GM08714 (cell line): ENCODE results near the gene UBA52.

Experiments
- H3K4me3 ChIP-seq: fragments of 200-500 bp; sonication (Bioruptor generic); 2 replicates; pipeline ENCODE4 v1.5.1; 2014; ENCODE audit warnings: mild to moderate bottlenecking, low read length, inconsistent platforms
- ZNF274 ChIP-seq: IDR thresholded peaks from 2 replicates; pipeline ENCODE4 v1.6.1; 2012; ENCODE audit warnings: mild to moderate bottlenecking, low read depth, low read length

UBA52 gene

DNA sequence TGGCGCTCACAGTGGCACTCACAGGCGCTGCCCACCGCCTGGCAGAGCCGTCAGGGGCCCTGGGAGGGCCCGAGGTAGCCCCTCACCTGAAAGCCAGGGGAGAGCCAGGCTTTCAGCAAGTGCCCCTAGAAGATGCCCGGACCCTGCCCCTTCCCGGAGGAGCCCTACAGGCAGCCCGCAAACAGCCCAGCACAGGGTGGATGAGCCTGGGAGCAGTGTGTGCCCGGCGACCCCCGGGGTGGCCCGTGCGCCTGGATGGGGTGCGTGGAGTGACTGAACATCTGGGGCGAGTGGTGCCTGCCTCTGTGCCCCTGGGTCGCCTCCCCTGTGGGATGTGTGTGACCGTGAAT, 33.5 kb downstream of the UBA52 start:
- no peak overlapping the region for H3K4me3 ChIP-seq
- no peak for TF ChIP-seq ZNF274

DNA sequence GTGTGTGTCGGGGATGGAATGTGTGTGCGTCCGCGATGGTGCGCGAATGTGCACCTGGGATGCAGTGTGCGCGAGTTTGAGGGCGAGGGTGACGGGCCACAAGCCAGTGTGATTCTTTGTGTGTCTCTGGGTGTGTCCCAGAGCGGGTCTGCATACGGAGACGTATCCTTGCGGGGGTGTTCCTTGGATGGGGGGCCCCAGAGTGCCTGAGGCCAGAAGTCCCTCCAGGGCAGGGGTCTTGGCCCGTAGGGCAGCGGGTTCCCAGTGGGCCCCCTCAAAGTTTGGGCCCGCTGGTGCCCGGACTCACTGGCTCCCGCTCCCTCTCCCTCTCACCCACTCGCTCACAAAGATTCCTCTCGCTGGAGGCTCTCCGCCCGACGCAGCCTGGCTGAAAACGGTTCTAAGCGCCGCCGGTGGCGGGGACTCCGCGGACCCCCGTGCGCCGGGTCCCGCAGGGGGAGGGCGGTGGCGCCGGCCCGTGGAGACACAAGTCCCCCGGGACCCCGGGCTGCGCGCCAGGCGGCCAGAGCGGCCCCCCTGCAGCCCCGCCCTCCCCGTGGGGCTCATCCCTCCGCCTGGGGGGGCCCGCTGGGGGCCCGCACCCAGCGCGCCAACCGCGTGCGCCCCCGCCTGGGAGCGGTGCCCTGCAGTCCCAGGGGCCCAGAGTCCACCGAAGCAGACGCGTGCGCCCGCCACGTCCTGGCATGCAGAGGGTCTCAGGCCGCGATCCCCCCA, 34.1 kb downstream of the UBA52 start:
- no peak overlapping the region for H3K4me3 ChIP-seq
- no peak for TF ChIP-seq ZNF274

DNA sequence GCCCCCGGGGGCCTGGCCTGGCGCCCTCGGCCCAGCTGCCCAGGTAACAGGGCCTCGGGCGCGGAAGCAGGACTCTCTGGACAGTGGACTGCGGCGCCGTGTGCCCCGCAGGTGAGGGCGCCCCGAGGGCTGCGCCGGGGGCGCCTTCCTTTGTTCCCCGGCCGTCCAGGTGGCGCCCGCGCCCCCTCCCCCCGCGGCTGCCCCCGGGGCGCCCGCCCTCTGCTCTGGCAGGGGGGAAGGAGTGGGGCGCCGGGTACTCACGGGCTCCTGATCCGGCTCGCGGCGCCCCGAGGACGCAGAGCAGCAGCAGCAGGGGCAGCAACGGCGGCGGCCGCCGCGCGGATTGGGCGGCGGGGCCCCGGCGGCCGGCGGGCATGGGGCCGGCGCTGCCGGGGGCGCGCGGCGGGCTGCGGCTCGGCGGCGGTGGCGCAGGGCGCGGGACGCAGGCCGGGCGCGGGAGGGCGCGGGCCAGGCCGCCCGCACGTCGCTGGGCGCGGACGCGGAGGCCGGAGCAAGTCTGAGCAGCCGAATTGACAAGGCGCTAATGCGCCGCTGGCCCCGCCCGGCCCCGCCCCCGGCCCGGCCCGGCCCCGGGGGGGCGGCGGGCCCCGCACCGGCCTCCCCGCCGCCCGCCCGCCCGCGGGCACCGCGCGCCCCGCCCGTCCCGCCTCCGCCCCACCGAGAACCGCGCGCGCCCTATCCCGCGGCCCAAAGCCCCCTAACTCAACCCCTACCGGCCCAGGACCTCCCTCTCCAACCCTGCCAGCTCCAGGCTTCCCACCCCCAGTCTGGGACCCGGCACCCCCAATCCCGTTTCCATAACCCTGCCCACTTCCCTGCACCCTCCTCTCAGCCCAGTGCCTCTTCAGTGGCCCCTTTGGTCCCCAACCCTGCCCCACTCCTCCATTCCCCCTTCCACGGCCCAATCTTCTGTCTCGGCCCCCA, 34.9 kb downstream of the UBA52 start, which contains the start of gene CRLF1:
CRLF1 (minus strand) TSS at position 519 of the 945 bp plus-strand sequence; CDS start at position 376, 143 bp downstream.
- no peak within 1 kb of the TSS for H3K4me3 ChIP-seq
- TF ChIP-seq ZNF274: no peak

DNA sequence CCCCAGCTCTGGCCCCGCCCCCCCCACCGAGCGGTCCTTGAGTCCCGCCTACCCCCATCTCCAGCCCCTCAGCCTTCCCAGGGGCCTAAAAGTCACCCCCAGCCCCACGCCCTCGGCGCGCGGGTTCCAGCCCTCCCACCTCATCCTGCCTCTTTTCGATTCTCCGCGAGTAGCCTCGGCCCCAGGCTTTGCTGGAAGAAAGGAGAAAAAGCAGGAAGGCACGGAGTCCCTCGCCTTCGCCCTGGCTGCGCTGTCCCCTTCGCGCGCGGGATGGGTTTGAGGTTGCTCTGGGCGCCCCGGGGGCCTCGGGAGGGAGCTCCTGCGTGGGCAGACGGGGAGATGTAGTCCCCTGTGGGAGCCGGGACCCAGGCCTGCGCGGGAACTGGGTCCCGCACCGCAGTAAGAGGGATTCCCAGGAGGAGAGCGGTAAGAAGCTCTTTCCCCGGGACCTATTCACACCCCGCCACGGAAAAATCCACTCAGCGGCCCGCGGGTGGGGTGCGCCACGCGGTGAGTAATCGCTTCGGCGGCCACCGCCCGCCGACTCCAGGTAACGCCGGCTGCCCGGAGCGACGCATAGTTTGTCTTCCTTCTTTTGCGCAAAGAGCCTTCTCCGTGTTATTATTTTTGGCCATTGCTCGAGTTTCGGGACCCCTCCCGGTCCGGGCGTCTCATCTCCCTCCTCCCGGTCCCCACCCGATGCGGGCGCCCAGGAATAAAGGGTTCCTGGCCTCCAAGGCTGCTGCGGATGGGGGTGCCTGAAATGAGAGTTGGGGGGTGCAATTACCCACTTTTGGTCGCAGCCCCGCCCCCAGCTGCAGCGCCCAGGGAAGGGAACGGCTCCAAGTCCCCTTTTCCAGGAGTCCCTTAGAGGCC, 35.8 kb downstream of the UBA52 start:
- H3K4me3 ChIP-seq: no peak overlapping the region
- TF ChIP-seq ZNF274: no peak

DNA sequence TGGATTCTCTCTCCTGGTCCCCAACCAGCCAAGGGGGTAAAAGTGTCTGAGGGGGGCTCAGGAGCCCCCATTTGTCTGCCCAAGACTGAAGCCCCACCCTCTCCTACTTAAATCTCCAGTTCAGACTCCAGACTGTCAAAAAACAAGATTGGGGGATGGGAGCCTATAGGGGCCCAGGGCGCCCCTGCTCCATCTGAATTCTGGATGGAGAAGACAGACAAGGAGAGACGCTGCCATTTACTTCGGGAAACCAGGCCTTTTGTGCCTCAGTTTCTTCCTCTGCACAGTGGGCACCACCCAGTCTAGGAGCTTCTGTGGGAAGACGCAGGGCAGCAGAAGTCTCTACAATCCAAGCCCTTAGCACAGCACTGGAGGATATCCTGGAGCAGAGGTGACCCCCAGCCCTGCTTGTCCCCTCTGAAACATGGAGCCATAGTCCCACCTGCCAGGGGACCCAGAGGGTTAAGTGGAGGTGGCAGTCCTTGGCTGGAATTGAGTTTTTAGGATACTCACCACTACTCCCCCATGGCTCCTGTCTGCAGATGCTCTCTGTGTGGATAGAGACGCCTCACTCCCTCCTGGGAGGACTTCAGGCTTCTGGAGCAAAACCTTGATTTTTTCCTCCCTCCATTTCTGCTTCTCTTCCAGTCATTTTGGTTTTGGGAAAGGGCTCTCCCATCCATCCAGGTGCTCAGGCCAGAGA, 36.6 kb downstream of the UBA52 start:
- no peak overlapping the region for H3K4me3 ChIP-seq
- no peak for TF ChIP-seq ZNF274

DNA sequence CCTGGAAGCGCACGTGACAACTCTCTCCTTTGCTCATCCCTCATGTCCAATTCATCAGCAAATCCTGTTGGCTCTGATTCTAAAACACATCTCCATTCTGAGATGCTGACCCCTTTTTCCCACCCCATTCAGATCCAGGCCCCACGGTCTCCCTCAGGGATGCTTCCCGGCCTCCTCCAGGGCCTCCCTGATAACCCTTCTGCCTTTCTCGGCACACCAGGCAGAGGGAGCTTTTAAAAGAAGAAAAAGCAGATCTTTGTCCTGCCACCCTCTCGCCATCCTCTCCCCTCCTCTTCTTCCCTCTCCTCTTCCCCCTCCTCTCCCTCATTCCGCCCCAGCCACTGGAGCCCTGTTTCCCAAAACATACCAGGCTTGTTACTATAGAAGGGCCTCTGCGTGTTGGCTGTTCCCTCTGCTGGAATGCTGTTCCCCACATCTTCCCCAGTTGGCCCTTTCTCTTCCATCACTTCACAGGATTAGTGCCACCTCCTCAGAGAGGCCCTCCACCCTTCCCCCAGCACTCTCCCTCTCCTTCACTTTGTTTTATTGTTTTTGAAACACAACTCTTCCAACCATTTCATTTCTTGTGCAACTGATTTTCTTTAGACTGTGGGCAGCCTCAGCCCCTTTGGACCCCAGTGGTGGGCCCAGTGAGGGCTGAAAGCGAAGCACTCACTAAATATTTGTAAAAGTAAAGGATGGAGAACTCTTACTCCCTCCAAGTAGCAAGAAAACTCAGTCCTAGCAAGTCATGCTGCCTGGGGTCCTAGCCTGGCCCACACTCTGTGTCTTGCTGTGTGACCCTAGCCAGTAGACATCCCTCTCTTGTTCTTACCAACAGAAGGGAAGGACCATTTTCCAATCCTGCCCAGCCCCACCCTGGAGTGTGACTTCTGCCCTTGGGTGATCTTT, 37.4 kb downstream of the UBA52 start:
- H3K4me3 ChIP-seq: no peak overlapping the region

DNA sequence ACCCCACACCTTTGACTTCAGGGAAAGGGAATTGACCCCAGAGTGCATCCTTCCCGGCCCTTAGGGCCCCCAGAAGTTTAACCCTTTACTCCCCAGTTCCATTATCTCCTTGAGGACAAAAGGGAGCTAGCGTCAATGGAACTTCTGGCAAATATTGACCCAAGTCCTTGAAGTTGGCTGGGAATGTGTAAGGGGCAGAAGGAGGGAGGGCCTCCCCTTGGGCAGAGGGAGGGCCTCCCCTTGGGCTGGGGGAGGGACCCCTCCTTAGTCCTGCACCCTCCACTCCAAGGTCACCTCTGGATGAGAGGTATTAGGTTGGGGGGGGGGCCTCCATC, 38.0 kb downstream of the UBA52 start:
- H3K4me3 ChIP-seq: no peak overlapping the region
- no peak for TF ChIP-seq ZNF274

More for the DNA sequence above, 37.4 kb downstream of the UBA52 start:
- TF ChIP-seq ZNF274: no peak

DNA sequence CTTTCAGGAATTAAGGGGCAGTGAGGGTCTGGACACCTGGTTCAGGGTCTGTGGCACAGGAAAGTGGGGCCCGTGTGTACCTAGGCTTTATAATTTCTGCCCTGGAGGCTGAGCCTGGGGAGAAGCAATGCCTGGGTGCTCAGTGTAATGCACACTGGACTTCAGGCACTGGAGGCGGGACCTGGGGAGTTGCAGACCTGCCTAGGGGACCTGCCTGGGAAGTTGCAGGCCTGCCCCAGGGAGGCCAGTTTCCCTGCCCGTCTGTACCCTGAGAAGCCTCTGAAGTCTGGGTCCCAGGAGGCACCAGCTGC, 38.5 kb downstream of the UBA52 start:
- H3K4me3 ChIP-seq: no peak overlapping the region
- TF ChIP-seq ZNF274: no peak

DNA sequence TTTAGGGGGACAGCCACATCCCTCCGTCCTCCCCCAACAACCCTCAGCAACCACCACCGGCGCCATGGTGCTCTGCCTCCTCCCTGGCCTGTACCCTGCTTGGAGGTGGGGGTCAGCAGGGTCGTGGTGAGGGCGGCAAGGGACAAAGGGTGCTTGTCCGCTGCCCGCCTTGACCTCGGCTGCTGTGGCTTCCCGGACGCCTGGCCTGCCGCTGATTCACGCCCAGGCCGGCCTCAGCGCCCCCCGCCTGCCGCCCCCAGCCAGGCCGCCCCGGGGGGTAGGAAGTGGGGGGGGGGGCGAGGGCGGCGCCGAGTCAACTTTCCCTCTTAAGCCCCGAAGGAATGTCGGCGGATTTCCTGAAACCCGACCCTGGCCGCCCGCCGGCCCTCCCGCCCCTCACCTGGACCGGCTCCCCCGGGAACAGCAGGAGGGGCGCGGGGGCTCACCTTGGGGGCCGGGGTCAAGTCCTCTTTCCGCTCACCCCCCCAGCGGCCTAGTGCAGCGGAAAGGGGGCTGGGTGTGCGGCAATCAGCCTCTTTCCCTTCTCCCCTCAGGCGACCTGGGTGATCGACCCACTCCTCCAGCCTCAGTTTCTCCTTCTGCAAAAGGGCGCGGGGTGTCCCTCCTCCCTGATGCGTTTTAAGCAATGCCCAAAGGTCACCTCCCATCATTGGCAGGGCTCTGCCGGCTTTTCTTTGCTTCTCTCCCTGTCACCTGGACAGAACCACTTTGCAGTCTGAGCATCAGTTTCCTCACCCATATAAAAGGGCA, 39.1 kb downstream of the UBA52 start:
- TF ChIP-seq ZNF274: no peak
- no peak overlapping the region for H3K4me3 ChIP-seq

DNA sequence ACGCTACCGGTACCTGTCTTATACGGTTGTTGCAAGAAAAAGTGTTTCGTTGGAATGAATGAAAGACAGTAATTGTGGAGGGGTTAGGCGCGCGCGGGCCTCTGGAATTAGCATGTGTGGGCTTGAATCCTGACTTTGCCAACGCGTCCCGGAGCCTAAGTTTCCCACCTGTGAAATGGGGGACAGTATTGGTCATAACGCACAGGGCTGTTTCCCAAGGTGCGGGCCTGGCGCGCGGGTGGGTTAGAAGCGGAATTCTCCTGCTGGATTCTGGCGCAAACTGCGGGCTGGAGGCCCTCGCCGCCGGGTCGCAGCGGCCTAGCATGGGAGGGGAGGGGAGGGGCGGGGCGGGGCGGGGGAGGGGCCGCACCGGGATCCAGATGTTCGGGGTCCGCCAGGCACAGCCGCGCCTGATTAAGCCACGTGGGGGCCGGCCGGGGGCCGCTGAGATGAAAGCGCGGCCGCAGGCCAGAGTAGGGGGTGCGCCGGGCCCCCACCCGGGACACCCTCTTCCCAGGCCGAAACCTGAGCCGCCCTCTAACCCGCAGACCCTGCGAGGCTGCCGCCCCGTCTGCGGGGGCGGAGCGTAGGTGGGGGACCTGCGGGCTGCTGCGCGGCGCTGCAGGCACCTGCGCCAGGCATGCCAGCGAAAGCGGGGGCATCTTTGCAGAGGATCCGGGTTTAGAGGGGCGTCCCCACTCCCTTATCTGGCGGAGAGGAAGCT, 39.8 kb downstream of the UBA52 start:
- no peak overlapping the region for H3K4me3 ChIP-seq
- TF ChIP-seq ZNF274: no peak

DNA sequence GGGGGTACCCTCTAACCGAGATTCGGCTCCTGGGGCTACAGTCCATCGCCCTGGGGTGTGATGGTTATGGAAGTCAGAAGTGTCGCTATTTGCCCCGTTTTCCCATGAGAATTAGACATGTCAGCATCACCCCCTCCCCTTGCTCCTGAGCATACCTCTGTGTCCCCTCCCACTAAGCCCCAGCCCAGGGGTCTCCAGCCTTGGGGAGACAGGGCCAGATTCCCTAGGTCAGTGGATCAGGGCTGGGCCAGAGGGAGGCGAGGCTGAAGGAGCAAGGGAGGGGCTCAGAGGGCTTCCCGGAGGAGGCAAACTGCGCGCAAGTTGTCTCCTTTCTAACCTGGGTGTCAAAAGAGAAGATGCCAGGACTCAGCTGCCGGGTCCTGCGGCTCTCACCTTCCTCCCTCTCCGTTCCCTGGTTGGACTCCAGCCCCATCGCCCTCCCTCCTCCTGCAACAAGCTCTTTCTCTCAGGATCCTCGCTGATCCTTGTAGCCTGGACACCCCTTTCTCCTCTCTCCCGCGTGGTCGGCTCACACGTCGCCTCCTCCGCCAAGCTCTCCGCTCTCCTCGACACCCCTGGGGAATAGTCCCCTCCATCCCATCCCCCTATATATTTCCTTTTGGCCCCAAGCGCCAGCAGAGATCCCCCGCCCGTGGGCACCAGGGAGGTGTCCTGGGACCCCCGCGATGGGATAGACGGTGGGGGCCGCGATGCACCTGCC, 40.6 kb downstream of the UBA52 start:
- TF ChIP-seq ZNF274: no peak
- no peak overlapping the region for H3K4me3 ChIP-seq
